ENCODE measurements around the gene FAM50A.

Gene FAM50A

GRCh38 chrX:154413142-154413541, 30.8 kb upstream of the FAM50A start:
- DNase-seq, result no peak

- DNase-seq, result no peak
These were observed 26.8 kb upstream of the FAM50A start for GRCh38 chrX:154417157-154417556.

- DNase-seq, result no peak
These were observed 24.8 kb upstream of the FAM50A start for GRCh38 chrX:154419189-154419588.

DNA sequence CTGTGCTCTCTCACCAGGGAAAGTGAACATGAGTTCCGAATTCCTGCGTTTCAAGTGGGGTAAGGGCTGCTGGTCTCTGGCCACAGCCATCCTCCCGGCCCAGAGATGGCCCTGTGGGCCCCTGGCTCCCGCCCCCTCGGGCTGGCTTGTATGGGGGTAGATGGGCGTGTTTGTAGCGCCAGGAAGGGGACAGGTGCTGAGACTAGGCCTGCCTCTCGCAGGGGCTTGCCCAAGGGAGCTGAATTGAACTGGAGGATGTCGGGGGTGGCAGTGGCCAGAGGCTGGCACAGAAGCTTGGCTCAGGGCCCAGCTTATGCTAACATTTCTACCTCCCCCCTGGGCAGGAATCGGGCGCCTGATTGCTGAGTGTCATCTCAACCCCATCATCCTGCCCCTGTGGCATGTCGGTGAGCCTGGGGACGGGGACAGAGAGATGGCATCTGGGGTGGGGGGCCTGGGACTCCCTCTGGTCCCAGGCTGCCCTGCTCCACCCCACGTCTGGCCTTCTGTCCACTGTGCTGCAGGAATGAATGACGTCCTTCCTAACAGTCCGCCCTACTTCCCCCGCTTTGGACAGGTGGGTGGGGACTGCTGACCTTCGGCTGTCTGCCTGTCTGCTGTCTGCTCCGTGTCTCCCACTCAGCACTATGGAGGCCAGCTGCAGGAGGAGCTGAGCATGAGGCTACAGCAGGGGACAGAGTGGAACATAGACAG, 24.1 kb upstream of the FAM50A start:
- DNase-seq, result no peak

- DNase-seq, result no peak
These were observed 23.6 kb upstream of the FAM50A start for GRCh38 chrX:154420402-154420756.

DNA sequence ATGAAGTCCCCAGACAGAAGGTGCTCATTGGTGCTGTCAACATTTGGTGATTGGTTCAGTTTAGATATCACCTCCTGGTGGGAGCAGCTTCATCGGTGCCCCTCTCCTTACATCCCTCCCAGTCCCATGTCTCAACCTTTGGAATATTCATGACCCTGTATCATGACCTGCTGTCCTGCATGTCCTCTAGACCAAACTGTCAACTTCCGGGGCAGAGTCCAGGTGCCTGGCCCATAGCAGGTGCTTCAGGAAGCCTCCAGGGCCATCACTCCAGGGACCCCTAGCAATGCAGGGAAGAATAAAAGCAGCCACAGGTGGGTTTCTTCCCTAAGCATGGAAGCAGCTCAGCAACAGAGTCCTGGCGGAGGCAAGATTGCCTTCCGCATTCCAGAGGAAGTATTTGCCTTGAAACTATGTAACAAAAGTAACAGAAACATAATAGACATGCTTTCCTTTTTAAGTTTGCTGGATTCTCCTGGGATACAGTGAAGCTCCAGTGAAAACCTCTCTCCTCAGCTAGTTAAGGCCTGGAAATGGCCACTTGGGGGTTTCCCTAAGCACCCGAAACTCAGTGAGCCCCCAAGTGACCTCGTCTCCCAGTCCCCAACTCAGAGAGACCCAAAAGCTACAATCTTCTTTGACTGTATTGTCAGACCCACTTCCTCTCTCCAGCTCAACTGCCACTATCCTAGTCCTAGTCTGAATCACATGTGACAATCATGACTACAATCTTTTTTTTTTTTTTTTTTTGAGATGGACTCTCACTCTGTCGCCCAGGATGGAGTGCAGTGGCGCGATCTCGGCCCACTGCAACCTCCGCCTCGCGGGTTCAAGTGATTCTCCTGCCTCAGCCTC, 16.8 kb upstream of the FAM50A start:
- DNase-seq, result no peak

DNA sequence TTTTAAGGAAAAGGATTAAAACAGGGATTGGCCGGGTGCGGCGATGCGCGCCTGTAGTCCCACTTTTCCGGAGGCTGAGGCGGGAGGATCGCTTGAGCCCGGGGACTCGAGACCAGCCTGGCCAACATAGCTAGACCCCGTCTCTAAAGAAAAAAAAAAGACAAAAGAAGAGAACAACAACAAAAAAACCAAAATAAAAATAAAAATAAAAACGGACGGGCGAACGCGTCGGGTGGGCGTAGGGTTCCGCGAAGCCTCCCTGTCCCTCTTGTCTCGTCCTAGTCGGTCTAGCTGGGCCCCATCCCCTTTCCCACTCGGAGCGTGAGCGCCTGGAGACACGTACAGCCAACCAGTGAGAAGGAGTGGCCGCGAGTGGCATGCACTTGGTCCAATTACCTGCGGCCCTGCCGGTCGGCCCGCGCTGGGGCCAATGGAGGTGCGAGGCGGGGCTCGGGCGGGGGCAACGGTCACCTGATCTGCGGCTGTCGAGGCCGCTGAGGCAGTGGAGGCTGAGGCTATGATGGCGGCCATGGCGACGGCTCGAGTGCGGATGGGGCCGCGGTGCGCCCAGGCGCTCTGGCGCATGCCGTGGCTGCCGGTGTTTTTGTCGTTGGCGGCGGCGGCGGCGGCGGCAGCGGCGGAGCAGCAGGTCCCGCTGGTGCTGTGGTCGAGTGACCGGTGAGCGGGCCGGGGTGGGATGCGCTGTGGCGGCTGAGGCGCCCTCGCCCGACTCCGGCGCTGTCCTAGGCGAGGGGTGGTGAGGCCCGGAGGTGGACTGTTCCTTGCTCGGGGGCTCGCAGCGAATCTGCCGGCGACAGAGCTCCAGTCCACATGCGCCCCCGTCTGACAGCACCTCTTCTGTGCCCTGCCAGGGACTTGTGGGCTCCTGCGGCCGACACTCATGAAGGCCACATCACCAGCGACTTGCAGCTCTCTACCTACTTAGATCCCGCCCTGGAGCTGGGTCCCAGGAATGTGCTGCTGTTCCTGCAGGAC, 15.5 kb upstream of the FAM50A start, which contains the start of gene ATP6AP1:
TSS of gene ATP6AP1 (plus strand) at position 502 of the 996 bp plus-strand sequence. CDS start at position 518, 16 bp downstream.
- peak; percentile 91 for DNase-seq

- DNase-seq, result no peak
These were observed 14.2 kb upstream of the FAM50A start for GRCh38 chrX:154429711-154430110.

- DNase-seq, result no peak
These were observed 13.5 kb upstream of the FAM50A start for GRCh38 chrX:154430479-154430878.

GRCh38 chrX:154430916-154431315, 13.0 kb upstream of the FAM50A start:
- DNase-seq, result no peak

DNA sequence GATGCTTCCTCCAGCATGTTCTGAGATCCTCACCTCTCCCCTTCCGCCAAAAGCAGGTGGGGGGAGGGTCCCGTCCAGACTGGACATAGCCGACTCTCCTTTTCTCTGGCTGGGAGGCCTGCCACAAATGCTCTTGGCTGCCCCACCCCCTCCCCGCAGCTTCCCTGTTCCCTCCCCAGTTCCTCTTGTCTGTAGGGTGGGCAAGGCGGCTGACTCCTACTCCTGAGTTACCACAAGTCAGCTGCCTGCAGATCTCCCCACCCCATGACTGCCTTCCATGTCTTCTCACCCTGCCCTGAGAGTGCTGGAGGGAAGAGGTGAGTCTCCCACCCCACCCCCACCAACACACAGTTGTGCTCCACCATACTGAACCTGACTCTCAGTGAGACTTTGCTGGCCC, 12.6 kb upstream of the FAM50A start:
- DNase-seq, result no peak

DNA sequence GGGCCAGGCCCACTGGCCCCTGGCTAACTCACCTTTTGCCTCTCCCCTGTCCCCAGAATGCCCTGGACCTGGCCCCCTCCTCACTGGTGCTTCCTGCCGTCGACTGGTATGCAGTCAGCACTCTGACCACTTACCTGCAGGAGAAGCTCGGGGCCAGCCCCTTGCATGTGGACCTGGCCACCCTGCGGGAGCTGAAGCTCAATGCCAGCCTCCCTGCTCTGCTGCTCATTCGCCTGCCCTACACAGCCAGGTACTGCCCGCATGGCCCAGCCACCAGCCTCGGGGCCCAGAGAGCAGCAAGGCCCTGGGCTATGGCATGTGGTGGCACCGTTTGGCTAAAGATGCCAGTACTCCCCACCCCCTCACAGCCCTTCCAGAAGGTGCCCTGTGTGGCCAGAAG, 11.7 kb upstream of the FAM50A start:
- DNase-seq, result no peak

DNA sequence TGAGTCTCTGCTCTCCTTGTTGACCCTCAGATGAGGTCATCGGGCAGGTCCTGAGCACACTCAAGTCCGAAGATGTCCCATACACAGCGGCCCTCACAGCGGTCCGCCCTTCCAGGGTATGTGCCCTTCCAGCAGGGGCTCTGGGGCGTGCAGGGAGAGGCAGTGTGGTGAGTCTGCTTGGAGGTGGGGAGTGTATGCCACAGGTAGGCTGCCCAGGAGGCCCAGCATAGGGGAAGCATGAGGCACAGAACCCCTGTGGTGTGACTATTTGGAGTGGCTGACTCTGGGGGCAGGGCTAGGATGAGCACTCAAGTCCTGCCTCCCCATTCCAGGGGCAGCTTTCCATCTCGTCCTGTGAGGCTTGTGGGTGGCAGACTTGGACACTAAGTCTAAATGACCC, 10.3 kb upstream of the FAM50A start:
- no peak for DNase-seq

- DNase-seq, result no peak
These were observed 9.4 kb upstream of the FAM50A start for GRCh38 chrX:154434394-154435168.

DNA sequence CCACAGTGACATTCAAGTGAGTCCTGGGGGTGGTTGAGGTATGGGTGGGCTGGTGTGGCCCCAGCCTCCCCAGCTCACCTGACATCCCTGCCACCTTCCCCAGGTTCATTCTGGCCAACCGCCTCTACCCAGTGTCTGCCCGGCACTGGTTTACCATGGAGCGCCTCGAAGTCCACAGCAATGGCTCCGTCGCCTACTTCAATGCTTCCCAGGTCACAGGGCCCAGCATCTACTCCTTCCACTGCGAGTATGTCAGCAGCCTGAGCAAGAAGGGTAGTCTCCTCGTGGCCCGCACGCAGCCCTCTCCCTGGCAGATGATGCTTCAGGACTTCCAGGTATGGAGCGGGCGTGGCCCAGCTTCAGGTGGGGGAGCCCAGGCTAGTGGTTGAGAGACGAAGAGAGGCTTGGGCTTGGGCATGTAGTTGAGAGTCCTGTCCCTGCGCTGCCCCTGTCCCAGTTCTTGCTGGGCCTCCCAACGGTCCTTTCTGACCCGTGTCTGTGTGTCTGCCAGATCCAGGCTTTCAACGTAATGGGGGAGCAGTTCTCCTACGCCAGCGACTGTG, 8.7 kb upstream of the FAM50A start:
- no peak for DNase-seq

DNA sequence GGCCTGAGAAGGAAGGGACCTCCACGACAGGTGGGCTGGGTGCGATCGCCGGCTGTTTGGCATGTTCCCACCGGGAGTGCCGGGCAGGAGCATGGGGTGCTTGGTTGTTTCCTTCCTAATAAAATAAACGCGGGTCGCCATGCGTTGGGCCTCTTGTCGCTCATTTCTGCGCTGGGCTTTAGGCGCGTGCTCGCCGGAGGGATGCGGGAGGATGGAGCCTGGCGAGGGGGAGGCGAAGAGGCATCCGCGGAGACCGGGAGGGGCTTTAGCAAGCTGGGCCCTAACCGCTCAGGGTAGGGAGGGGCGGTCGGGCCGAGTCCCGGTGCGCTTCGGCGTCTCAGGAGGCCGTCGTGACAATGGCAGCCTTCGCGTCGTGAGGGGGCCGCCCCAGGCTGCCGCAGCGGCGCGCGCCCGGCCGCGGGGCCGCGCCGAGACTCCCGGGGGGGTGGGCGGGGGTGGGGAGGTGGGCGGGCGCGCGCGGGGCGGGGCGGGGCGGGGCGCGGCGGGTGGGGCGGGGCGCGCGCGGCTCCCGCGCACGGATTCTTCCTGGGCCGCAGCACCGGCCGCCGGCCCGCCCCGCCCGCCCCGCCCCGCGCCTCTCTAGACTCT, 7.5 kb upstream of the FAM50A start:
- DNase-seq, result peak; percentile 37

DNA sequence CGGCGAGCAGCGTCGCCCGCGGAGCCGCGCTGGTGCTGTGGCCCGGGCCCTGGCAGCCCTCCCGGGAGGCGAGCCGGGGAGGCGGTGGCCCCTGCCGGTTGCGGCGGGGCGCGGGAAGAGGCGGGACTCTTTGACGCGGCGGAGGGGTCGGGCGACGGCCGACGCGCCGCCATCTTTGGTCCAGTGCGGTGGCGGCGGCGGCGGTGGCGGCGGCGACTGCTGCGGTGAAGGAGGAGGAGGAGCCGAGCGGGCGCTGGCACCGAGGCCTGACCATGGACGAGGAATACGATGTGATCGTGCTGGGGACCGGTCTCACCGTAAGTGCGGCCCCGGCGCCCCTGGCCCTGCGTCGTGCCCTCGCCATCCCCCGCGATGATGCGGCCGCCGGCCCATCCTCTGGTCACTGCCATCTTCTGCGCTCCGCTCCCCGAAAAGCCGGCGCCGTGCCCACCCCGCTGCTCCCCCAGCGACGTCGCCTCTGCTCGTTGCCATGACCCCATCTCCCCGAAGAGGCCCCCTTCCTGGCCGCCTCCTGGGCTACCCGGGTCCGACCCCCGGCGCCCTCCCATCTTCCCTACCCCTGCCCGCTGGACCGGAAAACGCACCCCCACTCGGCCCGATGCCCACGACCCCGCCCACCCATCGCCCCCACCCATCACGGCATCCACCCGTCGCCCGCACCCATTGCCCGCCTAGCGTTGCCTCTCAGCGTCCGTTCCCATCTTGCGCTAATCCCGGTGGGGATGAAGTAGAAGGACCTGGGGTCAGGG, 6.8 kb upstream of the FAM50A start, which contains the start of gene GDI1:
TSS of gene GDI1 (plus strand) at position 172 of the 770 bp plus-strand sequence. CDS start at position 273, 101 bp downstream.
- DNase-seq, result peak; percentile 29

- no peak for DNase-seq
These were observed 5.7 kb upstream of the FAM50A start for GRCh38 chrX:154437971-154438893.

- DNase-seq, result no peak
These were observed 4.1 kb upstream of the FAM50A start for GRCh38 chrX:154439841-154440240.

Measured in stimulated activated CD4-positive, alpha-beta T cell treated with anti-CD3 and anti-CD28 coated beads, Interleukin-1b, Interleukin-23, amount 100 ng/mL, for 48 hours (primary cell).